ENCODE results near the gene LBH.

LBH gene

DNA sequence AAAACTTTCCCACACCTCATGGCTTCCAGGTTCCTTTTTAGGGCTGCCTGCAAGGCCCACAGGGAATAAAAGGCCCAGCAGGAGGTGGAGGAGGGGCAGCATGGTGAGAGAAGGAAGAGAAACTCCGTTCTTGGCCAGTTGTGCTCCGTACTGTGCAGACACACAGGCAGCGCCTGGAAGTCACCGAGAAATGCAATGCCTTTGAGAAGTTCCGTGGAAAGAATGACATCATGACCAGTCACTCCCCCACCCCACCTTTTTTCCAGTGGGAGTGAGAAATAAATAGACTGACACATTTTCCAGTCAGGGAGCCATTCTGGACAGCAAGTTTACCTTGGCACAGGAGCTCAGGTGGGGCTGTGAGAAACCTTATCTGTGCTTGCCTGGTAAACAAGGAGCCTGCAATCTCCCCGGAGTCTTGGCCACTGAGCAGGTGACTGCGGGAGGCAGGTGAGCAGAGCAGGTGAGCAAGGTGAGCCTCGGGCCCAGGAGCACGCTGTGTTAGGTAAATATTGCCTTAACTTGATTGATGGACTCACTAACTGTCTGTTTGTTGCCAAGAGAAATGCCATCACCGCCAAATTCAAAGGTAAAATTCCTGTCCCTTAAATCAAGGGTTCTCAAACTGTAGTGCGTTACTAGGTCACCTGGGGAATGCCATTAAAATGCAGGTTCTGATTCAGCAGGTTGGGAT lies 13.5 kb upstream of the LBH start:
- DNase-seq, result peak; percentile 28

DNA sequence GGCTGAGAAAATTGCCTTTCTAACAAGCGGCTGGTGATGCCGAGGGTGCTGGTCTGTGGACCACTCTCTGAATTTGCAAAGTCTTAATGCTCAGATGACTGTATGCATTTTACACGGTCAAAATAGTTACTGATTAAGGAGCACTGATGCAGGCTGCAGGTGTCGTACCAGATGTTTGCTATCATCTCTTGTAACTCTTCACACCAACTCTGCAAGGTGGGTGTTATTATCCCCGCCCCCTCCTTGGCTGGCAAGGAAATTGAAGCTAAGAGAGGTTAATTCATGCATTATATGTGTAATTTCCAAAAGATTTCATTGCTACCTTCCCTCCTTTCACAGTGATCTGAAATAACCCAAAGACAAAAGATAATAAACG lies 13.0 kb upstream of the LBH start:
- DNase-seq, result no peak

- DNase-seq, result no peak
Measured at GRCh38 chr2:30218814-30219213, 12.5 kb upstream of the LBH start.

GRCh38 chr2:30219886-30220875 lies 11.2 kb upstream of the LBH start:
- DNase-seq, result no peak

- DNase-seq, result no peak
Measured at GRCh38 chr2:30221531-30221930, 9.8 kb upstream of the LBH start.

DNA sequence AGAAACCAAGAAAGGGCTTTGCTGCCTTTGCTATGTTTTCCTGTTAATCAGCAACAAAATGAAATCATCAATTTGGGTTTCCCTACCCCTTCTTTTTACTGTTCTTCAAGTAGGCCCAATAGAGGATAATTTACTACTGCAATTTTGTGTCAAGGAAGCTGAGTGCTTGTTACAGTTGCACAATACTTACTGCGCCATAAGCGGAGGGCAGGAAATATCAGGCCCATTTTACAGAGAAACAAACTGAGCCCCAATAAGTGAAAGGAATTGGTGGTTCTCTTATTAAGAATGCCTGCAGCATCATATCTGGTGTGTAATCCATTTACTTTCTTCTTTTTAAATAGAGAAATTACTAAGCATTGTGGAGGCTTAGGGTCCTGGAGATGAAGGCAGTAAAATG lies 9.3 kb upstream of the LBH start:
- no peak for DNase-seq

GRCh38 chr2:30222636-30223360 lies 8.5 kb upstream of the LBH start:
- no peak for DNase-seq

DNA sequence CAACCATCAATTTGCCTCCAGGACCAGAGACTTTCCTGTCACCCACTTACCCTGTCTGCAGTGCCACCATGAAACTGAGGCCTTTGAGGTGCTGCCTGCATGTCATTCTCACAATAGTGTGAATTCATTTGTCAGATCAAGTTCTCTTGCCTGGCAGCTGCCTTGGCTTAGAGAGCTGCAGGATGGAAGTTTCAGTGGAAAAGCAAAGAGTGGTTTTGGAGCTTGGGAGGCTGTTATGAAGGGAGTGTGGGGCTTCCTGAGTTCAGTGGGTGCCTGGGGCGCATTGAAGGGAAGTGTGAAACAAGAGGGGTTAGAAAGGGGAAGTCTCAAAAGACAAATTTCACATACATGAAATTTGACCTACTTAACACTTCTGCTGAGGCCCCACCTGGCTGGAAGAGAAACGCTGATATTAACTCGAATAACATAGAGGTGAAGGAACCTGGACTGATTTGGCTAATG lies 7.9 kb upstream of the LBH start:
- no peak for DNase-seq

GRCh38 chr2:30224151-30224550 lies 7.2 kb upstream of the LBH start:
- no peak for DNase-seq

GRCh38 chr2:30225131-30225762 lies 6.1 kb upstream of the LBH start:
- peak; percentile 71 for DNase-seq

DNA sequence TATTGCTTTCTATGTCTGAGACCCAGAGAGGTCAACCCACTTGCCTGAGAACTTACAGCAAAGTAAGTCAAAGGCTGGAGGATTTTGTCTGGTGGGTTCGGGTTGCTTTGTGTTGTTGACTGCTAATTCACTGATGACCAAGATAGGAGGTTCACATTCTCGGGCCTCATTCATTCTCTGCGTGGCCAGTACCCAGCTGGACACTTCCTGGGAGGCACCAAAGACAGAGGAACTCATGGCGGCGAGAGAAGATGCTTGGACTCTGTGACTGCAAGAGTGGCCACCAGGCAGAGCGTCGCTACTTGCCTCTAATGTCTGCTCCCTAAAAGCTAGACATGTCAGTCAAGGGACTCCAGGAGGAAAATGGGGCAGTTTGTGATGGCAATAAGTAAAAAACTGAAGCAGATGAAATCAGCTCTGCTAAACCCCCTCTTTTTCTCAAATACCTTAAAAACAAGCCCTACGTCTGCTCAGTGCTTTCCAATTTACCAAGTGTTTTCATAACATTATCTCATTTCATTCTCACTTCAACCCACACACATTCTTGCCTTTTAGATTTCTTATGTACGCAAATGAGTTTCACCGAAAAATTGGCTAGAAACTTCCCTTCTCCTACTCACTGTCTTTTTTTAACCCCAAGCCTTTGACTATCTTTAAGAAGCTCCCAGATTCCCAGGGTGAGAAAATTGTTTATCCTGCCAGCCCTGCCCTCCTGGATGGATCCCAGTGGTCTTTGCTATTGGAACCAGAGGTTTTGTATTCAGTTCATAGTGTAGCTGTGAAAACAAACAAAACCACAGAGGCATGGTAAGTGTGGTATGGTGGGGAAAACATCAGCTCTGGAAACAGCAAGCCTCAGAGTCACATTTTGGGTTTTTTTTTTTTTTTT lies 4.9 kb upstream of the LBH start:
- DNase-seq, result peak; percentile 46

DNA sequence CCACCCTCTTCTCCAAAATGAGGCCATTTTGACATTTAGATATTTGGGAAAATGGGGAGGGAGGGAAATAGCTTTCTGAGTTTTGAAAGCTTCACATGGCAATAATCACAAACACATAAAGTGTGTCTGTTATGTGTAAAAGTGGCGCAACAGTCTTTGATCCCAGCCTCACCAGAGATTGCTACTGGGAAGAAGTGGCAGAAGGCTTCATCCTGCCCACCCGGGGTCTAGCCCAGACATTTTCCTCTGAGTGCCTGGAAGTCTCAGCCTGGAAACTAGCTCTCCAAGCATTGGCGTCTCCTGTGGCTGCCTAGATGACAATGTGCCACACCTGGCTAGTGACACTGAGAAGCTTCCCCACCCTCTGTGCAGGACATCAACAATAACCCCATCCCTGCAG lies 1.7 kb upstream of the LBH start:
- DNase-seq, result no peak

GRCh38 chr2:30230497-30231211 lies 680 bp upstream of the LBH start:
- DNase-seq, result peak; percentile 63

GRCh38 chr2:30231996-30232800 lies 864 bp downstream of the LBH start:
- peak; percentile 18 for DNase-seq

GRCh38 chr2:30232801-30233130 lies 1.4 kb downstream of the LBH start:
- no peak for DNase-seq

GRCh38 chr2:30233271-30234009 lies 2.1 kb downstream of the LBH start:
- DNase-seq, result no peak

GRCh38 chr2:30234180-30234971 lies 3.0 kb downstream of the LBH start:
- DNase-seq, result peak; percentile 99

GRCh38 chr2:30235008-30235655 lies 3.8 kb downstream of the LBH start:
- no peak for DNase-seq
